ENCODE data around the gene NFATC2. TPM values are rescaled to one million over a fixed set of nuclear protein-coding genes. Genes with fewer than 3 reads are reported as not detected.

NFATC2 gene
- total and polyA plus RNA-seq, 2 of the 8 experiments (the other 6 are each of a cell fraction or from before 2014, with no cell fraction given), result 0.27 to 0.91 TPM

Small RNA genes within 50 kb of the gene (microRNA-seq; reads per million reads assigned to microRNA genes)
- gene MIR3194 (ENCODE audit: borderline microRNAs expressed in 2 of 2, borderline number of aligned reads in 2 of 2, borderline replicate concordance in 1 of 2), result 0.20 to 0.23 reads per million in 2 experiments

Small RNA genes within 50 kb of the gene (small RNA-seq; reads per million reads assigned to genes)
- 0.69 reads per million for gene MIR3194 (ENCODE audit: insufficient read depth)

Other genes starting within 250 kb of the NFATC2 start
- gene ATP9A, start 225.7 kb upstream of the NFATC2 start, total RNA-seq (2021; fragmentation: NEBNext Ultra II Directional; extraction: Animal tissue kit (Norgen Biotek cat#: 25700)), result 6.4 and 7.7 TPM in 2 replicates
- gene ATP9A, start 225.7 kb upstream of the NFATC2 start, polyA plus RNA-seq (2011; rRNA removed), result 4.6 and 5.0 TPM in 2 replicates